Liver (tissue), 9 donors: Measurements from ENCODE around the gene ZSCAN10. TPM values are rescaled to one million over a fixed set of nuclear protein-coding genes. Genes with fewer than 3 reads are reported as not detected.
A peak's percentile ranks its signal among the peaks of the same experiment; 100 is the strongest.

Source experiments
- DNase-seq: peaks from one replicate; pipeline ENCODE4 v3.0.0-alpha.2; 2017; ENCODE audit warnings: low spot score
- H3K27ac ChIP-seq, 2 donors: one replicate each; pipeline ENCODE4 v1.7.0; 2013; ENCODE audit warnings: inconsistent platforms in 2 of 2, low read length in 2 of 2, control low read depth in 1 of 2, low read depth in 1 of 2, mild to moderate bottlenecking in 1 of 2
- H3K27me3 ChIP-seq, 4 donors: one replicate each; pipeline versions ENCODE4 v1.6.1 to v1.7.0; 2013; ENCODE audit warnings: low read length in 3 of 4, inconsistent platforms in 1 of 4, mild to moderate bottlenecking in 1 of 4, moderate library complexity in 1 of 4; ENCODE audit not compliant: control insufficient read depth in 4 of 4, insufficient read depth in 4 of 4
- H3K36me3 ChIP-seq, 4 donors: one replicate each; pipeline versions ENCODE4 v1.6.1 to v1.7.0; 2013; ENCODE audit warnings: low read length in 3 of 4, mild to moderate bottlenecking in 3 of 4, low read depth in 1 of 4, moderate library complexity in 1 of 4; ENCODE audit not compliant: control insufficient read depth in 4 of 4, insufficient read depth in 3 of 4
- H3K4me1 ChIP-seq, 4 donors: one replicate each; pipeline versions ENCODE4 v1.6.1 to v1.7.0; 2013; ENCODE audit warnings: low read length in 3 of 4, mild to moderate bottlenecking in 3 of 4, moderate library complexity in 1 of 4; ENCODE audit not compliant: control insufficient read depth in 4 of 4, insufficient read depth in 4 of 4
- H3K4me3 ChIP-seq, 3 donors: one replicate each; pipeline versions ENCODE4 v1.6.1 to v1.7.0; 2013; ENCODE audit warnings: low read length in 3 of 3, control low read depth in 1 of 3, low read depth in 1 of 3, mild to moderate bottlenecking in 1 of 3
- H3K9ac ChIP-seq, 2 donors: one replicate each; pipeline ENCODE4 v1.7.0; 2013; ENCODE audit warnings: low read length in 2 of 2, mild to moderate bottlenecking in 2 of 2, moderate library complexity in 2 of 2, control low read depth in 1 of 2, low read depth in 1 of 2
- H3K9me3 ChIP-seq, 4 donors: one replicate each; pipeline versions ENCODE4 v1.6.1 to v1.7.0; 2013; ENCODE audit warnings: low read length in 3 of 4; ENCODE audit not compliant: control insufficient read depth in 4 of 4
- ATF3 ChIP-seq: IDR thresholded peaks from 2 replicates; pipeline ENCODE4 v1.6.1; 2016; ENCODE audit warnings: antibody characterized with exemption
- CTCF ChIP-seq: fragments of 150-350 bp; IDR thresholded peaks from 2 replicates; pipeline ENCODE4 v1.5.1; 2017; ENCODE audit warnings: improper control_type of control experiment, low read depth, low read length; ENCODE audit not compliant: missing input control
- EGR1 ChIP-seq, 2 donors: IDR thresholded peaks; 2 replicates each; pipeline ENCODE4 v1.6.1; 2016 to 2018; ENCODE audit warnings: antibody characterized with exemption in 2 of 2, low read depth in 2 of 2
- FOXA1 ChIP-seq: IDR thresholded peaks from 2 replicates; pipeline ENCODE4 v1.6.1; 2016; ENCODE audit warnings: antibody characterized with exemption
- FOXA2 ChIP-seq: IDR thresholded peaks from 2 replicates; pipeline ENCODE4 v1.6.1; 2016; ENCODE audit warnings: antibody characterized with exemption
- GABPA ChIP-seq, 2 donors: IDR thresholded peaks in 1 of 2; conservative IDR thresholded peaks in 1 of 2; 2 replicates each; pipeline ENCODE4 v1.6.1; 2016; ENCODE audit warnings: antibody characterized with exemption in 2 of 2, mild to moderate bottlenecking in 1 of 2, moderate library complexity in 1 of 2
- HNF4A ChIP-seq, 2 donors: conservative IDR thresholded peaks; 2 replicates each; pipeline ENCODE4 v1.6.1; 2016; ENCODE audit warnings: antibody characterized with exemption in 2 of 2, mild to moderate bottlenecking in 2 of 2
- HNF4G ChIP-seq: IDR thresholded peaks from 2 replicates; pipeline ENCODE4 v1.6.1; 2016; ENCODE audit warnings: antibody characterized with exemption
- JUND ChIP-seq, 2 donors: IDR thresholded peaks; 2 replicates each; pipeline ENCODE4 v1.6.1; 2016; ENCODE audit warnings: antibody characterized with exemption in 2 of 2
- MAX ChIP-seq: IDR thresholded peaks from 2 replicates; pipeline ENCODE4 v1.6.1; 2016; ENCODE audit warnings: antibody characterized with exemption
- NR2F2 ChIP-seq: IDR thresholded peaks from 2 replicates; pipeline ENCODE4 v1.6.1; 2016; ENCODE audit warnings: antibody characterized with exemption
- RAD21 ChIP-seq, 2 donors: IDR thresholded peaks; 2 replicates each; pipeline ENCODE4 v1.6.1; 2016; ENCODE audit warnings: antibody characterized with exemption in 2 of 2, mild to moderate bottlenecking in 2 of 2
- REST ChIP-seq: IDR thresholded peaks from 2 replicates; pipeline ENCODE4 v1.6.1; 2016; ENCODE audit warnings: antibody characterized with exemption, mild to moderate bottlenecking
- RXRA ChIP-seq, 2 donors: IDR thresholded peaks; 2 replicates each; pipeline ENCODE4 v1.6.1; 2017 to 2018; ENCODE audit warnings: antibody characterized with exemption in 2 of 2, mild to moderate bottlenecking in 1 of 2
- SP1 ChIP-seq: IDR thresholded peaks from 2 replicates; pipeline ENCODE4 v1.6.1; 2018; ENCODE audit warnings: antibody characterized with exemption, mild to moderate bottlenecking
- TAF1 ChIP-seq: conservative IDR thresholded peaks from 2 replicates; pipeline ENCODE4 v1.6.1; 2016; ENCODE audit warnings: antibody characterized with exemption, mild to moderate bottlenecking
- ZBTB33 ChIP-seq: IDR thresholded peaks from 2 replicates; pipeline ENCODE4 v1.6.1; 2016; ENCODE audit warnings: antibody characterized with exemption
- WGBS: extraction: QIAGEN DNeasy Blood & Tissue Kit; methylation state at CpG from one replicate; pipeline ENCODE4 v1.1.7; 2013; 5-methylcytosine and 5-hydroxymethylcytosine counted together
- polyA plus RNA-seq, 2 donors: library from polyadenylated mRNA; stranded (reverse) in 1 of 2; unstranded in 1 of 2; fragments of 200-250 nt in 1 of 2; fragments of >200 nt in 1 of 2; fragmentation: Nextera tagmentation in 1 of 2; extraction: Ambion mirVana in 1 of 2; gene quantifications; one replicate each; pipeline versions ENCODE4 v1.2.1 to v1.2.3, GENCODE V29; 2013 to 2015
- total RNA-seq, 2 donors: library from RNA; depleted of rRNA; stranded (reverse); fragments of >200 nt; gene quantifications; one replicate each; pipeline ENCODE4 v1.2.3, GENCODE V29; 2014
- donor health status: healthy.
- donor health status: healthy.
- donor health status: healthy.
- donor health status: healthy.
- donor health status: healthy.

Gene ZSCAN10
- total and polyA plus RNA-seq, 4 donors, result not detected

- no peaks in the 10 kb centered on the region for H3K36me3 ChIP-seq
- H3K27me3 ChIP-seq, result no peaks in the 10 kb centered on the region
- no peak overlapping the region for H3K9ac ChIP-seq
- peak overlapping the region; percentile 41 to 61 for H3K27ac ChIP-seq
- no peak overlapping the region for H3K4me3 ChIP-seq
- H3K4me1 ChIP-seq, result peaks cover 0 to 11% (median 3%) of the 10 kb centered on the region in 4 donors
- TF ChIP-seq CTCF (no peak), FOXA1 (no peak), HNF4G (no peak), REST (no peak), GABPA (IDR thresholded peaks at IDR 0.05 in 1 of 2, conservative IDR thresholded peaks at IDR 0.05 in 1 of 2) (no peak), FOXA2 (no peak), NR2F2 (no peak), RXRA (IDR thresholded peaks at IDR 0.05) (no peak), SP1 (no peak), MAX (no peak), ZBTB33 (no peak), HNF4A (conservative IDR thresholded peaks at IDR 0.05) (no peak), TAF1 (no peak)
- H3K9me3 ChIP-seq, result no peaks in the 10 kb centered on the region
- no peak for DNase-seq
- 57% methylated on average over 9 of the region's 9 CpGs for WGBS
These were observed 24.1 kb downstream of the ZSCAN10 start for GRCh38 chr16:3074860-3075522.

GRCh38 chr16:3073448-3073847 is 25.6 kb downstream of the ZSCAN10 start:
- no peak overlapping the region for H3K4me3 ChIP-seq
- no peaks in the 10 kb centered on the region for H3K9me3 ChIP-seq
- 85% methylated on average over 7 of the region's 7 CpGs for WGBS
- no peaks in the 10 kb centered on the region for H3K27me3 ChIP-seq
- H3K36me3 ChIP-seq, result peaks cover 0 to 4% (median 2%) of the 10 kb centered on the region in 4 donors
- peaks cover 0 to 11% (median 3%) of the 10 kb centered on the region in 4 donors for H3K4me1 ChIP-seq
- H3K9ac ChIP-seq, result no peak overlapping the region
- no peak overlapping the region for H3K27ac ChIP-seq
- DNase-seq, result no peak
- TF ChIP-seq HNF4G (no peak), JUND (IDR thresholded peaks at IDR 0.05) (no peak), EGR1 (IDR thresholded peaks at IDR 0.05; ENCODE audit: low read depth in 2 of 2) (no peak), CTCF (no peak), ZBTB33 (no peak), RXRA (IDR thresholded peaks at IDR 0.05) (no peak), FOXA2 (no peak), ATF3 (no peak), MAX (no peak), RAD21 (IDR thresholded peaks at IDR 0.05) (no peak), HNF4A (conservative IDR thresholded peaks at IDR 0.05) (no peak)
